D721Med (cell line): ENCODE measurements around the gene SORBS1.

Source experiments
- DNase-seq: peaks from one replicate; pipeline ENCODE4 v3.0.0; 2011; ENCODE audit warnings: low spot score; ENCODE audit not compliant: insufficient read length
- FAIRE-seq: peaks from 2 replicates; lab custom pipeline; 2011; peaks lifted over from hg19 to GRCh38; lab: Jason Lieb, UNC
- CTCF ChIP-seq: IDR thresholded peaks from 2 replicates; pipeline ENCODE4 v1.5.1; 2012; ENCODE audit warnings: mild to moderate bottlenecking, control low read depth; ENCODE audit not compliant: insufficient read depth; ENCODE audit errors: missing control alignments

The SORBS1 gene

GRCh38 chr10:95573964-95574604 is 12.9 kb upstream of the SORBS1 start:
- TF ChIP-seq CTCF: no peak
- DNase-seq: no peak
- no peak for FAIRE-seq

- TF ChIP-seq CTCF: no peak
- DNase-seq (no peak), FAIRE-seq (no peak)
Observed at GRCh38 chr10:95573527-95573926, 12.4 kb upstream of the SORBS1 start.

- FAIRE-seq (no peak), DNase-seq (no peak)
- TF ChIP-seq CTCF: no peak
Observed at GRCh38 chr10:95572131-95572820, 11.1 kb upstream of the SORBS1 start.

- no peak for TF ChIP-seq CTCF
- no peak for DNase-seq
- FAIRE-seq: no peak
Observed at GRCh38 chr10:95571390-95571789, 10.2 kb upstream of the SORBS1 start.

GRCh38 chr10:95569368-95569767 is 8.2 kb upstream of the SORBS1 start:
- no peak for FAIRE-seq

GRCh38 chr10:95567903-95568630 is 6.9 kb upstream of the SORBS1 start:
- no peak for DNase-seq
- no peak for FAIRE-seq
- no peak for TF ChIP-seq CTCF

More at GRCh38 chr10:95569368-95569767, 8.2 kb upstream of the SORBS1 start:
- no peak for TF ChIP-seq CTCF
- DNase-seq: no peak

- no peak for FAIRE-seq
- TF ChIP-seq CTCF: no peak
- DNase-seq: no peak
Observed at GRCh38 chr10:95566136-95566535, 5.0 kb upstream of the SORBS1 start.
